NB4 (cell line): ENCODE results near the gene SELENOS.

Experiments
- POLR2A ChIP-seq: IDR thresholded peaks from 2 replicates; pipeline ENCODE4 v1.6.1; 2011; ENCODE audit warnings: mild to moderate bottlenecking; ENCODE audit not compliant: insufficient read length; ENCODE audit errors: extremely low read depth
- TF ChIP-seq, protein P1 (sequence below): IDR thresholded peaks from one replicate; pipeline ENCODE4 v1.5.1; 2012; ENCODE audit warnings: low read depth, low read length

DNA sequence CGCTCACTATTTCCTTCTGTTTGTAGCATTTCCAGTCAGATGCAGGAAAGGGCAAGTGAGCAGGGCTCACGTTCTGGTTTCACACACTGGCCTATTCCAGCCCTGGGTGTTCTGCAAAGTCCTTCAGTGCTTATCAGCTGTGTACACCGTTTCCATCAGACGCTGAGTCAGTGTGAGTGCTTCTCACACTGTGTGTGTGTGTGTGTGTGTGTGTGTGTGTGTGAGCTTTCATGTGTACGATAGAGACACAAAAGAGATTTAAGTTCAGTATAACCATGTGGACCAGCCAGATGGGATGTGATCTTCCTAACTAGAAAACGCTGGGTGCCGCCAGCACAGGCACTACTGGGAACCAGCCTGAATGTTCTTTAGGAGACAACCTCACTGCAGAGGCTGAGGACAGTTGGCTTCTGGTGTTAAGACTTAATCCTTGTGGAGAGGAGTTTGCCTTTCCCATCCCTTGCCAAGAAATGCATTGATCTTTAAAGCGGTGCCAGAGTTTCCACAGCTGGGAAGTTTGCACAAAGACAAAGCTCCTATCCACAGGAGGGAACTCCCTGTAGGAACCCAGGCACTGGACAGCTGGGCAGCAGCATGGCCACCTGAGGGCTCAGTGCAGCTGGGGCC lies 21.6 kb downstream of the SELENOS start:
- TF ChIP-seq, protein P1, sequence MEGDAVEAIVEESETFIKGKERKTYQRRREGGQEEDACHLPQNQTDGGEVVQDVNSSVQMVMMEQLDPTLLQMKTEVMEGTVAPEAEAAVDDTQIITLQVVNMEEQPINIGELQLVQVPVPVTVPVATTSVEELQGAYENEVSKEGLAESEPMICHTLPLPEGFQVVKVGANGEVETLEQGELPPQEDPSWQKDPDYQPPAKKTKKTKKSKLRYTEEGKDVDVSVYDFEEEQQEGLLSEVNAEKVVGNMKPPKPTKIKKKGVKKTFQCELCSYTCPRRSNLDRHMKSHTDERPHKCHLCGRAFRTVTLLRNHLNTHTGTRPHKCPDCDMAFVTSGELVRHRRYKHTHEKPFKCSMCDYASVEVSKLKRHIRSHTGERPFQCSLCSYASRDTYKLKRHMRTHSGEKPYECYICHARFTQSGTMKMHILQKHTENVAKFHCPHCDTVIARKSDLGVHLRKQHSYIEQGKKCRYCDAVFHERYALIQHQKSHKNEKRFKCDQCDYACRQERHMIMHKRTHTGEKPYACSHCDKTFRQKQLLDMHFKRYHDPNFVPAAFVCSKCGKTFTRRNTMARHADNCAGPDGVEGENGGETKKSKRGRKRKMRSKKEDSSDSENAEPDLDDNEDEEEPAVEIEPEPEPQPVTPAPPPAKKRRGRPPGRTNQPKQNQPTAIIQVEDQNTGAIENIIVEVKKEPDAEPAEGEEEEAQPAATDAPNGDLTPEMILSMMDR: no peak
- TF ChIP-seq POLR2A: no peak
